ENCODE measurements around the gene EHMT2. TPM values are rescaled to one million over a fixed set of nuclear protein-coding genes. Genes with fewer than 3 reads are reported as not detected.

The EHMT2 gene
- total and polyA plus RNA-seq, 2 of the 4 experiments (the other 2 are of a cell fraction): 38.0 to 51.2 TPM

DNA sequence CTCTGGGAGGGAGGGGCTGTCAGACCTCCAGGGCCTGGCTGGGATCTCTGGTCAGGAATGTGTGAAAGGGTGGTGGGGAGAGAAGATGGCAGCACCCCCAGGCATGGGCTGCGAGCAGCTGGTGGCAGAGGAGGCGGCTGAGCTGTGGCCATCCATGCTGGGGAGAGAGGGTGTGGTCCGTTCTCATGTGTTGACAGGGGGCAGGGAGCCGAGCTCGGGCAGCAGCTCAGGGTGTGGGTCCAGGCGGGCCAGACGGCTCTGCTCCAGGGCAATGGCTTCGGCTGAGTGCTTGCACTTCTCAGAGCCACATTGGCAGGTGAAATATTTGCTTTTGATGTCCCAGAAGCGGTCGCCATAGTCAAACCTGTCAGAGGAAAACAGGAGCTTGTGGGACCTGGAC lies 17.6 kb downstream of the EHMT2 start:
- intact Hi-C loops (cut with micrococcal nuclease): no loop called here
- in situ Hi-C loops (cut with MboI; ENCODE audit: low sequenced_read_pairs): no loop called here

More for the DNA sequence above, 17.6 kb downstream of the EHMT2 start:
- Histone ChIP-seq H4K91ac (ENCODE audit: insufficient read depth, low read depth, low read length) (no peak overlapping the region), H2AK5ac (ENCODE audit: low read depth, low read length) (no peak overlapping the region), H3K27me3 (ENCODE audit: control insufficient read depth, insufficient read depth, low read length) (no peaks in the 10 kb centered on the region), H3K4me3 (ENCODE audit: insufficient read depth, low read depth, low read length) (no peak overlapping the region), H3K18ac (ENCODE audit: low read depth, low read length) (no peak overlapping the region), H3K4me1 (ENCODE audit: control insufficient read depth, insufficient read depth, low read length) (peaks cover 9% of the 10 kb centered on the region), H3K4me2 (ENCODE audit: low read depth, low read length) (no peak overlapping the region), H3K4ac (ENCODE audit: low read depth, low read length) (no peak overlapping the region), H3K56ac (ENCODE audit: extremely low read depth, insufficient read depth, low read length) (no peak overlapping the region), H2BK15ac (ENCODE audit: low read depth, low read length) (no peak overlapping the region), H4K5ac (ENCODE audit: low read depth, low read length) (no peak overlapping the region), H3K9me3 (ENCODE audit: control insufficient read depth, insufficient read depth, low read length) (no peaks in the 10 kb centered on the region), H4K8ac (ENCODE audit: low read depth in 2 of 2, low read length in 2 of 2) (no peak overlapping the region), H4K20me1 (ENCODE audit: insufficient read depth, low read length) (0 out of 2 replicates have a peak, but pooled peaks cover 2% of the 10 kb centered on the region), H2BK5ac (ENCODE audit: low read depth, low read length, poor library complexity, severe bottlenecking) (no peak overlapping the region), H2AFZ (replicated peaks; ENCODE audit: low read length, poor library complexity) (no peak overlapping the region), H3K9me1 (ENCODE audit: insufficient read depth, low read length) (0 out of 2 replicates have a peak, but pooled peaks cover 2% of the 10 kb centered on the region), H3K9ac (ENCODE audit: low read depth, low read length) (no peak overlapping the region), H3K14ac (replicated peaks; ENCODE audit: low read depth, low read length) (no peak overlapping the region), H2BK120ac (ENCODE audit: low read depth, low read length) (no peak overlapping the region), H3K36me3 (ENCODE audit: control insufficient read depth, insufficient read depth, low read length) (peaks cover 48% of the 10 kb centered on the region), H2AK9ac (replicated peaks; ENCODE audit: low read depth, low read length, poor library complexity) (no peak overlapping the region), H3K23ac (ENCODE audit: low read depth, low read length) (no peak overlapping the region), H2BK20ac (ENCODE audit: low read depth, low read length) (no peak overlapping the region), H3K79me1 (ENCODE audit: low read depth in 1 of 2, low read length in 2 of 2) (no peaks in the 10 kb centered on the region), H3K27ac (ENCODE audit: insufficient read depth, low read length) (no peak overlapping the region)
- POLR2A ChIA-PET (ENCODE audit: unreplicated experiment): no interaction called here
- no peak for ATAC-seq (ENCODE audit: low read depth)
- BruUV-seq (replicated peaks): TSS peak; percentile 97
- dilution Hi-C loops (cut with HindIII; ENCODE audit: low sequenced_read_pairs, unreplicated experiment): no loop called here
- DNase-seq: no peak
- TF ChIP-seq RAD21 (IDR thresholded peaks at IDR 0.05; ENCODE audit: low read length): no peak
- TF ChIP-seq, protein P1, sequence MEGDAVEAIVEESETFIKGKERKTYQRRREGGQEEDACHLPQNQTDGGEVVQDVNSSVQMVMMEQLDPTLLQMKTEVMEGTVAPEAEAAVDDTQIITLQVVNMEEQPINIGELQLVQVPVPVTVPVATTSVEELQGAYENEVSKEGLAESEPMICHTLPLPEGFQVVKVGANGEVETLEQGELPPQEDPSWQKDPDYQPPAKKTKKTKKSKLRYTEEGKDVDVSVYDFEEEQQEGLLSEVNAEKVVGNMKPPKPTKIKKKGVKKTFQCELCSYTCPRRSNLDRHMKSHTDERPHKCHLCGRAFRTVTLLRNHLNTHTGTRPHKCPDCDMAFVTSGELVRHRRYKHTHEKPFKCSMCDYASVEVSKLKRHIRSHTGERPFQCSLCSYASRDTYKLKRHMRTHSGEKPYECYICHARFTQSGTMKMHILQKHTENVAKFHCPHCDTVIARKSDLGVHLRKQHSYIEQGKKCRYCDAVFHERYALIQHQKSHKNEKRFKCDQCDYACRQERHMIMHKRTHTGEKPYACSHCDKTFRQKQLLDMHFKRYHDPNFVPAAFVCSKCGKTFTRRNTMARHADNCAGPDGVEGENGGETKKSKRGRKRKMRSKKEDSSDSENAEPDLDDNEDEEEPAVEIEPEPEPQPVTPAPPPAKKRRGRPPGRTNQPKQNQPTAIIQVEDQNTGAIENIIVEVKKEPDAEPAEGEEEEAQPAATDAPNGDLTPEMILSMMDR (conservative IDR thresholded peaks at IDR 0.05; ENCODE audit: low read depth, low read length): no peak
- TF ChIP-seq, protein P2, sequence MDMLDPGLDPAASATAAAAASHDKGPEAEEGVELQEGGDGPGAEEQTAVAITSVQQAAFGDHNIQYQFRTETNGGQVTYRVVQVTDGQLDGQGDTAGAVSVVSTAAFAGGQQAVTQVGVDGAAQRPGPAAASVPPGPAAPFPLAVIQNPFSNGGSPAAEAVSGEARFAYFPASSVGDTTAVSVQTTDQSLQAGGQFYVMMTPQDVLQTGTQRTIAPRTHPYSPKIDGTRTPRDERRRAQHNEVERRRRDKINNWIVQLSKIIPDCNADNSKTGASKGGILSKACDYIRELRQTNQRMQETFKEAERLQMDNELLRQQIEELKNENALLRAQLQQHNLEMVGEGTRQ (IDR thresholded peaks at IDR 0.05; ENCODE audit: low read depth, low read length): no peak
- no peak for TF ChIP-seq SMC3 (IDR thresholded peaks at IDR 0.05; ENCODE audit: low read depth, low read length)
- TF ChIP-seq RFX5 (IDR thresholded peaks at IDR 0.05; ENCODE audit: low read depth, low read length): no peak
- TF ChIP-seq MXI1 (IDR thresholded peaks at IDR 0.05; ENCODE audit: borderline replicate concordance, low read depth, low read length): no peak
- CTCF ChIA-PET: no interaction called here
- 79% methylated on average over 7 of the region's 10 CpGs; no CpG with 5 or more reads in 1 of the 2 experiments for WGBS, 2 experiments (ENCODE audit: extremely low coverage in 2 of 2, insufficient read length in 1 of 2)
